Osteocyte (in vitro differentiated cells): ENCODE data around the gene FGF2. TPM values are rescaled to one million over a fixed set of nuclear protein-coding genes. Genes with fewer than 3 reads are reported as not detected.
A peak's percentile ranks its signal among the peaks of the same experiment; 100 is the strongest.

Experiments
- DNase-seq: peaks from one replicate; pipeline ENCODE4 v3.0.0; 2021; ENCODE audit warnings: mixed read lengths; ENCODE audit not compliant: unreplicated experiment; ENCODE audit errors: extremely low spot score
- H3K27ac Mint-ChIP-seq: one replicate; pipeline ENCODE4 v1.8.0; 2021; ENCODE audit warnings: mild to moderate bottlenecking, mixed read lengths; ENCODE audit not compliant: unreplicated experiment
- H3K27me3 Mint-ChIP-seq: one replicate; pipeline ENCODE4 v1.8.0; 2021; ENCODE audit warnings: mixed read lengths; ENCODE audit not compliant: unreplicated experiment
- H3K36me3 Mint-ChIP-seq: one replicate; pipeline ENCODE4 v1.8.0; 2021; ENCODE audit warnings: mixed read lengths; ENCODE audit not compliant: unreplicated experiment
- H3K4me1 Mint-ChIP-seq: one replicate; pipeline ENCODE4 v1.8.0; 2021; ENCODE audit warnings: mixed read lengths; ENCODE audit not compliant: unreplicated experiment
- H3K4me3 Mint-ChIP-seq: one replicate; pipeline ENCODE4 v1.8.0; 2021; ENCODE audit warnings: mild to moderate bottlenecking, moderate library complexity, mixed read lengths; ENCODE audit not compliant: unreplicated experiment
- H3K9me3 Mint-ChIP-seq: one replicate; pipeline ENCODE4 v1.8.0; 2021; ENCODE audit warnings: mixed read lengths; ENCODE audit not compliant: unreplicated experiment
- CTCF ChIP-seq: fragments of 200-600 bp; sonication (generic); IDR thresholded peaks from 2 replicates; pipeline ENCODE4 v1.5.0; 2021; ENCODE audit warnings: antibody characterized with exemption, mild to moderate bottlenecking, moderate library complexity
- total RNA-seq: library from RNA; stranded (reverse); gene quantifications from 2 replicates; pipeline ENCODE4 v1.2.1, GENCODE V29; 2021

Gene FGF2
- total RNA-seq, 1 donor from 2014 or later: 29.2 TPM

GRCh38 chr4:122827879-122828601 lies 1.4 kb downstream of the FGF2 start:
- Mint-ChIP-seq H3K4me1 (peaks cover 47% of the 10 kb centered on the region), H3K36me3 (peaks cover 9% of the 10 kb centered on the region), H3K27me3 (no peaks in the 10 kb centered on the region), H3K4me3 (peak overlapping the region; percentile 82), H3K9me3 (peaks cover 3% of the 10 kb centered on the region), H3K27ac (peak overlapping the region; percentile 86)
- TF ChIP-seq CTCF: peak; percentile 36
- DNase-seq: no peak

DNA sequence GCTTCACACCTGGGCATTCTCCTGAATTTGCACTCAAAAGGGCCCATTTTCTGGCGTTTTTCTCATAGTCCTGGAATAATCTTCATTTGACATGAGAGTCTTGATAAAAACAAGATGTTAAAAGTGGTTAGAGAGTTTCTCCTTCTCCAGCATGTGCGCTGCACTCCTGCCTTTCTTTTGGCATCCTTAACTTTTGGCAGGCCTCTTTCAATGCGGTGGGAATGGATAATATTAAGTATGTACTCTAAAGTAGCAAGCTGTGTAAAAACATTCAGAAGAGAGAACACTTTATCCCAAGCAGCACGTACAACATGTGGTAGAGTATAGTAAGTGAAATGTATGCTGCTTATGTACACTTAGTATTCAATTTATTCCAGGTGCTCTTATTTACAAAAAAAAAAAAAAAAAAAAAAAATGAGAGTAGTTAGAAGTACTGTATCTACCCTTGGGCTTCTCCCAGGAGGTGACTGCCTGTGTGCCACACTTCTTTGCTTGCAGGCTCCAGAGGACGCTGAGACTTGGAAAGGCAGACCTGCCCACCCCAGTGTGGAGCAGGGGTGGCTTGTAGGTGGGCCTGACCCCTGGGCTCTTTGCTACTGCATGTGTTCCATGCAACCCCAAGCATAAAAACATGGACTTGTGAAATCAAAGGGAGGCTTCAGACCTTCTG lies 3.9 kb downstream of the FGF2 start:
- Mint-ChIP-seq H3K4me1 (peaks cover 60% of the 10 kb centered on the region), H3K27ac (no peak overlapping the region), H3K4me3 (no peak overlapping the region), H3K36me3 (peaks cover 13% of the 10 kb centered on the region), H3K27me3 (no peaks in the 10 kb centered on the region), H3K9me3 (no peaks in the 10 kb centered on the region)
- no peak for TF ChIP-seq CTCF
- no peak for DNase-seq

DNA sequence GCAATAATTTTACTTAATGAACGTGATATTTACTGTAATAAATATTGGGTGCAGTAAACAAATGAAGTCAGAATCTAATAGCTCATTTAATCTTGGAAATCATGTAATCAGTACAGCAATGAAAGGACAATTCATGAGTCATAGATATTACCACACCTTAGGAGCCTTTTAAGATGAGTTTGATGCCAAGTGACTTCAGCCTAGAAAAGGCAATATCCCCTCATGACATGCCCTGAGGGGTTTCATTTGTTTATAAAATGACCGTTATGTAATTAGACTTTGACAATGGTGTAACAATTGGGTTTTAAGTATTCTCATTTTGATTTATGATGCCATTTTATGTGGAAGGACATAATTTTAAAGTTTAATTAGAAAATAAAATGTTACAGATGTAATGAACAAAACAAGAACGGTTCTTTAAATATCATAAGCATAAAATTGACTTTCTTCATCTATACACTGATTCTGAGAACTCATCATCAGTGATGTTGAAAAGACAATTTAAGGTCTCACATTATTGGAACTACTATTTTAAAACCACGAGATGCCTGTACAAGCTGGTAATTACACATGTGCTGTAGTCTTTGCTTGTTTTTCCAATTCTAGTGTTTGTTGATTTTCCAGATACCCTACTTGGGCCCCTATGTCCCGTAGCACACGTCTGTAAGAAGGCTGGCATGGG lies 5.0 kb downstream of the FGF2 start:
- Mint-ChIP-seq H3K36me3 (peaks cover 13% of the 10 kb centered on the region), H3K9me3 (no peaks in the 10 kb centered on the region), H3K4me1 (peaks cover 56% of the 10 kb centered on the region), H3K27ac (no peak overlapping the region), H3K4me3 (no peak overlapping the region), H3K27me3 (no peaks in the 10 kb centered on the region)
- TF ChIP-seq CTCF: no peak
- no peak for DNase-seq

DNA sequence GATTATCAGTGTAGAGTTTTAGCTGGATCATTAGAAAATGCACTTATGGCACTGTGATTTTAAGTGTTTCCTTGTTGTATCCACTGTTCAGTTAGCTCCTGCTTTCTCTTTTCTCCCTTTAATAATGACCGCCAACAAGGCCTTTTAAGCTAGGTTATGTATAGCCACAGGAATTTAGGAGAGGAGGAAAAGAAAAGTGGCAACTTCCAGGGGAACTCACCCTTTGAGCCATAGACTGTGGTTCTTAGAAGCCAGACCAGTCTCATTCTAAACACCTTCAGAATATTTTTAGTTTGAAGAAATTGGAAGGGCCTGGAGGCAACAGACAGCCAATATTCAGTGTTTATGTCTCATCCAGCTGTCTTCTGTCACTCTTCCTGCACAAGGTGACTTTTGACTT lies 6.1 kb downstream of the FGF2 start:
- no peak overlapping the region for H3K4me3 Mint-ChIP-seq
- H3K4me1 Mint-ChIP-seq: peaks cover 66% of the 10 kb centered on the region
- TF ChIP-seq CTCF: no peak
- H3K9me3 Mint-ChIP-seq: no peaks in the 10 kb centered on the region
- H3K36me3 Mint-ChIP-seq: peaks cover 13% of the 10 kb centered on the region
- peak overlapping the region; percentile 48 for H3K27ac Mint-ChIP-seq
- no peak for DNase-seq
- no peaks in the 10 kb centered on the region for H3K27me3 Mint-ChIP-seq

- Mint-ChIP-seq H3K27me3 (no peaks in the 10 kb centered on the region), H3K4me3 (no peak overlapping the region)
Measured at GRCh38 chr4:122833999-122834398, 7.4 kb downstream of the FGF2 start.

More at GRCh38 chr4:122833999-122834398, 7.4 kb downstream of the FGF2 start:
- no peak for TF ChIP-seq CTCF
- Mint-ChIP-seq H3K36me3 (peaks cover 13% of the 10 kb centered on the region), H3K4me1 (peaks cover 57% of the 10 kb centered on the region), H3K27ac (peak overlapping the region; percentile 65), H3K9me3 (no peaks in the 10 kb centered on the region)
- no peak for DNase-seq
